Neural progenitor cell (in vitro differentiated cells): ENCODE measurements around the gene PDE11A. TPM values are rescaled to one million over a fixed set of nuclear protein-coding genes. Genes with fewer than 3 reads are reported as not detected.

Experiments
- DNase-seq: peaks from one replicate; pipeline ENCODE4 v3.0.0-alpha.2; 2016; ENCODE audit warnings: low spot score
- H2AFZ ChIP-seq: fragments of 200-600 bp; sonication (generic); replicated peaks from 2 replicates; pipeline ENCODE4 v1.6.1; 2016; ENCODE audit warnings: antibody characterized with exemption
- H3F3A ChIP-seq: fragments of 200-600 bp; sonication (generic); 2 replicates; pipeline ENCODE4 v1.6.1; 2016; ENCODE audit warnings: antibody characterized with exemption, low read depth
- H3K27ac ChIP-seq: fragments of 200-600 bp; sonication (generic); 2 replicates; pipeline ENCODE4 v1.5.1; 2016; ENCODE audit warnings: mild to moderate bottlenecking
- H3K27me3 ChIP-seq: fragments of 200-600 bp; sonication (generic); 2 replicates; pipeline ENCODE4 v1.6.1; 2016; ENCODE audit warnings: mild to moderate bottlenecking, moderate library complexity
- H3K36me3 ChIP-seq: fragments of 200-600 bp; sonication (generic); 2 replicates; pipeline ENCODE4 v1.5.1; 2016
- H3K4me1 ChIP-seq: fragments of 200-600 bp; sonication (generic); 2 replicates; pipeline ENCODE4 v1.6.1; 2016; ENCODE audit warnings: mixed run types
- H3K4me2 ChIP-seq: fragments of 200-600 bp; sonication (generic); 2 replicates; pipeline ENCODE4 v1.6.1; 2016
- H3K4me3 ChIP-seq: fragments of 200-600 bp; sonication (generic); 2 replicates; pipeline ENCODE4 v1.5.1; 2016
- H3K79me2 ChIP-seq: fragments of 200-600 bp; sonication (generic); 2 replicates; pipeline ENCODE4 v1.6.1; 2016; ENCODE audit warnings: low read depth
- H3K9ac ChIP-seq: fragments of 200-600 bp; sonication (generic); 2 replicates; pipeline ENCODE4 v1.6.1; 2016
- H3K9me3 ChIP-seq: fragments of 200-600 bp; sonication (generic); 2 replicates; pipeline ENCODE4 v1.5.1; 2016; ENCODE audit warnings: low read depth
- H4K20me1 ChIP-seq: fragments of 200-600 bp; sonication (generic); 2 replicates; pipeline ENCODE4 v1.6.1; 2016; ENCODE audit warnings: low read depth
- H3K27ac Mint-ChIP-seq: 3 replicates; pipeline ENCODE4 v1.8.0; 2021; ENCODE audit warnings: mixed read lengths
- H3K27me3 Mint-ChIP-seq: 2 replicates; pipeline ENCODE4 v1.8.0; 2022; ENCODE audit warnings: low read depth, mild to moderate bottlenecking, inconsistent platforms, moderate library complexity, mixed read lengths; ENCODE audit not compliant: insufficient read depth
- H3K36me3 Mint-ChIP-seq: 3 replicates; pipeline ENCODE4 v1.8.0; 2021; ENCODE audit warnings: mixed read lengths
- H3K4me1 Mint-ChIP-seq: 3 replicates; pipeline ENCODE4 v1.8.0; 2021; ENCODE audit warnings: mixed read lengths
- H3K4me3 Mint-ChIP-seq: 3 replicates; pipeline ENCODE4 v1.8.0; 2021; ENCODE audit warnings: mild to moderate bottlenecking, moderate library complexity, mixed read lengths
- H3K9me3 Mint-ChIP-seq: 3 replicates; pipeline ENCODE4 v1.8.0; 2020; ENCODE audit warnings: mixed read lengths
- CTCF ChIP-seq: fragments of 200-600 bp; sonication (generic); IDR thresholded peaks from 2 replicates; pipeline ENCODE4 v1.5.1; 2017; ENCODE audit warnings: antibody characterized with exemption, mild to moderate bottlenecking
- EZH2 ChIP-seq: fragments of 200-600 bp; sonication (generic); IDR thresholded peaks from 2 replicates; pipeline ENCODE4 v1.6.1; 2017; ENCODE audit warnings: antibody characterized with exemption, mild to moderate bottlenecking, moderate library complexity
- EZH2phosphoT487 ChIP-seq: fragments of 200-600 bp; sonication (generic); IDR thresholded peaks from 2 replicates; pipeline ENCODE4 v1.6.1; 2017; ENCODE audit warnings: antibody characterized with exemption
- total RNA-seq: library from RNA; depleted of rRNA; stranded (reverse); fragments of >200 nt; gene quantifications from 2 replicates; pipeline ENCODE4 v1.2.3, GENCODE V29; 2015; ENCODE audit warnings: low replicate concordance

The PDE11A gene
- total RNA-seq, 1 donor from 2014 or later, result 0.13 TPM

DNA sequence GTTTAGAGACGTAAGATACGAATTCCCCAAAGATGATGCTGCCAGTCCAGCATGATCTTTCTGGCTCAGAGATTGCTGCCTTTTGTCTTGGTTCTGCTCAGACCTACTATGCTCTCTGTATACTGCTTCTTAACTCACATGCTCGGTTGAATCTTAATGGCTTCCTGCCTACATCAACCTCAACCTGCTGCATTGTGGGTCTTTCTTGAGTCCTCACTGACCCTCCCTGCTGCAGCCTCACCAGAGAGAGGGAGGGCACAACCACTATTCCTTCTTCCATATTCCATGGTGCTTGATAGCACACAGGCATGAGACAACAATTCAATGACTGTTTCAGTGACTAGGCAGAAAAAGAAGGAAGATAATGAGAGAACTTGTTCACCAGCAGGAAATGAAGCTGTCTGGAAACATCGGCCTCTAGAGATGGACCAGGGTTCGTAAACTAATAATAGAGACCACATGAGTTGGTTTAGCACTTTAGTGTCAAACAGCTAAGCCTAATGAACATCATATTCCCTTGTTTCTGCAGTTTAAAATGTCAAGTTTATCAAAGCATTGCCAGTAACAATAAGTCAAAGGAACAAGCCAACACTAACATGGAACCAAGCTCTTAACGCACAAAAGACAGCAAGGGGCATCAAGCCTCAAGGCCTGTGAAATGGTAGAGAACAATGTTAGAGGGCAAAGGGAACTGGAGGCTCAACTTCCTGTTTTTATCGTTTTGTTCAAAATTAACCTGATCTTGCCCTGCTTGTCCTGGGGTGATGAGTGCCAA is 333.9 kb downstream of the PDE11A start:
- Histone ChIP-seq H3K9ac (no peak overlapping the region), H3K4me3 (no peak overlapping the region), H3K36me3 (no peaks in the 10 kb centered on the region), H3F3A (no peaks in the 10 kb centered on the region), H3K4me2 (no peak overlapping the region), H3K27me3 (peaks cover 88% of the 10 kb centered on the region), H4K20me1 (no peaks in the 10 kb centered on the region), H3K27ac (no peak overlapping the region), H3K4me1 (peaks cover 8% of the 10 kb centered on the region), H3K9me3 (no peaks in the 10 kb centered on the region), H2AFZ (no peak overlapping the region), H3K79me2 (no peaks in the 10 kb centered on the region)
- Mint-ChIP-seq H3K27me3 (peaks cover 7% of the 10 kb centered on the region), H3K27ac (no peak overlapping the region), H3K9me3 (no peaks in the 10 kb centered on the region), H3K36me3 (no peaks in the 10 kb centered on the region), H3K4me1 (peaks cover under 1% of the 10 kb centered on the region), H3K4me3 (no peak overlapping the region)
- TF ChIP-seq CTCF (no peak), EZH2 (no peak), EZH2phosphoT487 (no peak)
- no peak for DNase-seq

- H4K20me1 ChIP-seq, result no peaks in the 10 kb centered on the region
- H3K27ac Mint-ChIP-seq, result peak overlapping the region; percentile 5
- H3K79me2 ChIP-seq, result no peaks in the 10 kb centered on the region
- H2AFZ ChIP-seq, result no peak overlapping the region
- H3K9ac ChIP-seq, result no peak overlapping the region
- H3K4me1 Mint-ChIP-seq, result peaks cover 12% of the 10 kb centered on the region
- peaks cover 31% of the 10 kb centered on the region for H3F3A ChIP-seq
- H3K27me3 ChIP-seq, result peaks cover 83% of the 10 kb centered on the region
- H3K27me3 Mint-ChIP-seq, result peaks cover 6% of the 10 kb centered on the region
- H3K36me3 ChIP-seq, result no peaks in the 10 kb centered on the region
- no peak for DNase-seq
- H3K4me3 Mint-ChIP-seq, result no peak overlapping the region
- H3K4me1 ChIP-seq, result peaks cover 35% of the 10 kb centered on the region
- no peaks in the 10 kb centered on the region for H3K36me3 Mint-ChIP-seq
- H3K9me3 ChIP-seq, result no peaks in the 10 kb centered on the region
- TF ChIP-seq EZH2, result no peak
- TF ChIP-seq EZH2phosphoT487, result no peak
- no peak for TF ChIP-seq CTCF
- no peaks in the 10 kb centered on the region for H3K9me3 Mint-ChIP-seq
- H3K4me2 ChIP-seq, result no peak overlapping the region
- H3K27ac ChIP-seq, result no peak overlapping the region
- no peak overlapping the region for H3K4me3 ChIP-seq
Observed at GRCh38 chr2:177735318-177735803, 337.2 kb downstream of the PDE11A start.

DNA sequence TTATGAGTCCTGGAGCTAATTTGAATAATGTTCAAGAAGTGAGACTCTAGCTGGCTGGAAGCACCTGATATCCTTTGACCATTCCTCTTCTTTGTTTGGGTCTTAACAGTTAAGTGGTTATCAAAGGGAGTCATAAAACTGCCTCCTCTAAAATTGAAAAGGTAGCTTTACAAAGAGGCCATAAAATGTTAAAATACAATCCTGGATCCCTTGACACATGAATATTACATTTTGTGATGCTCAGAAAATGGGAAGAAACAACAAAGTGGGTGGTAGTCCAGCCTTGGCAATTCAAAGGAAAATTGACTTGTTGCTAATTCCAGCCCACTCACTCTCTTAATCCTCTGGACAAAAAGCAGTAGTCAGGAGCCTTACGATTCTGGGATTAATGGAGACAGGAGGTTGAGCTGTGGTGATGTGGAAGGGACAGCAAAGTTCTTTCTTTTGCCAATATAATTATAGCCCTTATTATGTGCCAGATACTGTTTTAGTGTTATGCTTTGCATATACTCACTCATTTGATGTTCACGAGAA is 339.2 kb downstream of the PDE11A start:
- no peak for TF ChIP-seq EZH2
- no peak for TF ChIP-seq CTCF
- TF ChIP-seq EZH2phosphoT487, result no peak
- H3K36me3 Mint-ChIP-seq, result no peaks in the 10 kb centered on the region
- Histone ChIP-seq H3K4me1 (peaks cover 55% of the 10 kb centered on the region), H4K20me1 (no peaks in the 10 kb centered on the region), H3F3A (peaks cover 32% of the 10 kb centered on the region), H2AFZ (no peak overlapping the region), H3K27ac (no peak overlapping the region), H3K27me3 (peaks cover 83% of the 10 kb centered on the region), H3K4me3 (no peak overlapping the region), H3K36me3 (no peaks in the 10 kb centered on the region), H3K4me2 (peak overlapping the region; percentile 9), H3K9me3 (no peaks in the 10 kb centered on the region), H3K79me2 (no peaks in the 10 kb centered on the region), H3K9ac (no peak overlapping the region)
- H3K4me1 Mint-ChIP-seq, result peaks cover 12% of the 10 kb centered on the region
- no peaks in the 10 kb centered on the region for H3K9me3 Mint-ChIP-seq
- H3K27ac Mint-ChIP-seq, result no peak overlapping the region
- peak; percentile 51 for DNase-seq
- no peak overlapping the region for H3K4me3 Mint-ChIP-seq
- peaks cover 6% of the 10 kb centered on the region for H3K27me3 Mint-ChIP-seq
